HG03469 (cell line): ENCODE measurements around the gene B3GALT6.

Experiments
- ATAC-seq: cut with Tn5 transposase; IDR thresholded peaks from one replicate; pipeline ENCODE4 v1.9.1; 2021; ENCODE audit warnings: mild to moderate bottlenecking, moderate library complexity, moderate number of reproducible peaks; ENCODE audit not compliant: unreplicated experiment

B3GALT6 gene

DNA sequence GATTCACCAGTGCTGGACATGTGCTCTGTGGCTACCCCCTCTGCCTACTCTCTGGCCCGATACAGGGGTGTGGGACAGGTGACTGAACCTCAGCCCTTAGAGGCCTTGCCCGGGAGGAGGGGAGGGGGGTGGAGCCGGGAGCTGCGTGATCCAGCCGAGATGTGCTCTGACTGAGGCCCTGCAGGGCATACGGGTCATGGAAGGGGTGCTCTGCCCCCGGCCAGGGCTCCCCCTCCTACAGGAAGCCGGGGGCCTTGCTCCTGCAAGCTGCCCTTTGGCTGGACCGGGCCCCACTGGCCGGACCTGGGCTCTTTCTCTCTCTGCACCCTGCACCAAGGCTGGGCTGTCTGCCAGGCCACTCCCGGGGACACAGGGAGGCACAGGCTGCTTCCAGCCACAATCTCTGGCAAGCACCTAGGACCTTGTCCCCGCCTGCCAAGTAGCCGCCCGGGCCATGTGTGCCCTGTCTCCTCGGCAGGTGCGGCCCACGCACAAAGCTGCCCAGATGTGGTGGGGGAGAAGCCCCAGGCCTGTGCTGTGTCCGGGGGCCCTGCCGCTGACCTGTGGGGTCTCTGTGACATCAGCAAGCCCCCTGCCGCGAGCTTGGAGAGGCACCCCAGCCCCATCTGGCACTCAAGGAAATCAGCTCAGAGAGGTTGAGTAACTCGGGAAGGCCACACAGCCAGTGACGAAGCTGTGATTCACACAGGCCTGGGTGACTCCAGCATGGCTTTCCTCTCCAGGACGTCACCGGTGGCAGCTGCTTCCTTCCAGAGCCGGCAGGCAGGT, 49.7 kb downstream of the B3GALT6 start:
- ATAC-seq: no peak

- no peak for ATAC-seq
These were observed 51.0 kb downstream of the B3GALT6 start for GRCh38 chr1:1282998-1283397.

DNA sequence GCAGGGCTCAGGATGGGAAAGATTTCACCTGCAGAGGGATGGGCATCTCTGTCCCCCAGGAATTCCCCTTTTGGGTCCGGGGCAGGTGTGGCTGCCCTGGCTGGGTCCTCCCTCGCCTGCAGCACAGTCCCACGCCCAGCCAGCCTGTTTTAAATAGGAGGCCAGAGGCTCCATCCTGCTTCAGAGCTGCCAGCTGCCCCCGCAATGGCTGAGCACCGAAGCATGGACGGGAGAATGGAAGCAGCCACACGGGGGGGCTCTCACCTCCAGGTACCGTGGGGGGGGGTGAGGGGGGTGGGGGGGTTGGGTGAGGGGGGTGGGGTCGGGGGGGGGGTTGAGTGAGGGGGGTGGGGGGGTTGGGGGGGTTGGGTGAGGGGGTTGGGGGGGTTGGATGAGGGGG, 51.8 kb downstream of the B3GALT6 start:
- no peak for ATAC-seq
